HepG2 (cell line): Measurements from ENCODE around the gene CHD9. TPM values are rescaled to one million over a fixed set of nuclear protein-coding genes. Genes with fewer than 3 reads are reported as not detected.

Source experiments
- ATAC-seq: fragments of 200-7000 bp; cut with Tn5 transposase; 3 replicates; pipeline ENCODE4 v1.9.1; 2020; ENCODE audit warnings: mild to moderate bottlenecking, moderate library complexity
- BruUV-seq: library from RNA; stranded (reverse); fragments of 400-500 nt; replicated peaks from 2 replicates; lab custom pipeline; 2021; lab: Mats Ljungman, UMichigan
- CTCF ChIA-PET: fragments of 300-600 bp; formaldehyde crosslinking; extraction: SDS; loops from one replicate; lab custom pipeline; 2021; ENCODE audit warnings: low total read pairs, inconsistent platforms, low intra/inter-chr PET ratio; lab: Yijun Ruan, JAX
- POLR2A ChIA-PET: fragments of 350-600 bp; sonication (Branson Sonifier 250); formaldehyde crosslinking; loops from one replicate; lab custom pipeline; 2020; ENCODE audit warnings: antibody characterized with exemption, inconsistent platforms; lab: Yijun Ruan, JAX
- DNase-seq: peaks from one replicate; pipeline ENCODE4 v3.0.0-alpha.2; 2015; ENCODE audit warnings: low spot score
- FAIRE-seq: peaks from 3 replicates; lab custom pipeline; 2011; peaks lifted over from hg19 to GRCh38; lab: Jason Lieb, UNC
- H2AFZ ChIP-seq: one replicate; pipeline ENCODE4 v1.6.1; 2011; ENCODE audit warnings: low read length, inconsistent platforms
- H3K27ac ChIP-seq: fragments of 300-600 bp; 3 replicates; pipeline ENCODE4 v1.8.0; 2011; ENCODE audit warnings: mixed run types, mild to moderate bottlenecking, mixed read lengths, low read length, inconsistent platforms; ENCODE audit not compliant: insufficient read depth; ENCODE audit errors: extremely low read length
- H3K27me3 ChIP-seq, 2 experiments: fragments of 200-600 bp in 1 of 2; 2 replicates in 1 of 2; 3 replicates in 1 of 2; pipeline versions ENCODE4 v1.6.0 to v1.8.0; 2011; ENCODE audit warnings: low read length in 2 of 2, mild to moderate bottlenecking in 2 of 2, moderate library complexity in 2 of 2, inconsistent platforms in 1 of 2; ENCODE audit not compliant: insufficient read depth in 2 of 2, control insufficient read depth in 1 of 2
- H3K36me3 ChIP-seq, 2 experiments: fragments of 200-600 bp in 1 of 2; replicated peaks in 1 of 2; 2 replicates in 1 of 2; 3 replicates in 1 of 2; pipeline versions ENCODE4 v1.5.1 to v1.8.0; 2011; ENCODE audit warnings: low read length in 2 of 2, inconsistent platforms in 1 of 2; ENCODE audit not compliant: insufficient read depth in 2 of 2, control insufficient read depth in 1 of 2
- H3K4me1 ChIP-seq: 2 replicates; pipeline ENCODE4 v1.5.1; 2012; ENCODE audit warnings: low read length, inconsistent platforms; ENCODE audit not compliant: insufficient read depth
- H3K4me2 ChIP-seq: 2 replicates; pipeline ENCODE4 v1.6.0; 2011; ENCODE audit warnings: low read depth, low read length, inconsistent platforms
- H3K4me3 ChIP-seq, 3 experiments: fragments of 200-600 bp in 1 of 3; sonication (generic), shearing (Covaris generic) in 1 of 3; replicated peaks in 1 of 3; 2 replicates each; pipeline ENCODE4 v1.5.1; 2011 to 2016; ENCODE audit warnings: low read length in 3 of 3, inconsistent platforms in 2 of 3, low read depth in 2 of 3, mild to moderate bottlenecking in 2 of 3, control low read depth in 1 of 3, mixed read lengths in 1 of 3; ENCODE audit not compliant: insufficient read depth in 1 of 3
- H3K79me2 ChIP-seq: one replicate; pipeline ENCODE4 v1.6.1; 2011; ENCODE audit warnings: low read length, inconsistent platforms; ENCODE audit not compliant: insufficient read depth
- H3K9ac ChIP-seq: 2 replicates; pipeline ENCODE4 v1.6.0; 2011; ENCODE audit warnings: mild to moderate bottlenecking, low read depth, low read length, inconsistent platforms; ENCODE audit not compliant: insufficient read depth
- H3K9me3 ChIP-seq: 2 replicates; pipeline ENCODE4 v1.5.1; 2012; ENCODE audit warnings: mild to moderate bottlenecking, low read length
- H4K20me1 ChIP-seq: 2 replicates; pipeline ENCODE4 v1.6.0; 2011; ENCODE audit warnings: inconsistent platforms, mild to moderate bottlenecking, low read length, moderate library complexity; ENCODE audit not compliant: insufficient read depth
- CEBPZ ChIP-seq: IDR thresholded peaks from 2 replicates; pipeline ENCODE4 v1.6.1; 2012; ENCODE audit warnings: low read length, improper control_type of control experiment
- FOXK2 ChIP-seq: fragments of 450-650 bp; IDR thresholded peaks from 2 replicates; pipeline ENCODE4 v1.6.1; 2016
- MEIS2 ChIP-seq: sonication (generic); formaldehyde crosslinking; IDR thresholded peaks from 2 replicates; pipeline ENCODE4 v1.9.0; 2021; ENCODE audit warnings: mild to moderate bottlenecking, missing genetic modification reagents
- PHB2 ChIP-seq: fragments of 450-650 bp; IDR thresholded peaks from 2 replicates; pipeline ENCODE4 v1.6.1; 2018; ENCODE audit not compliant: partially characterized antibody
- PLSCR1 ChIP-seq: sonication (generic); formaldehyde crosslinking; IDR thresholded peaks from 2 replicates; pipeline ENCODE4 v1.5.0; 2020; ENCODE audit warnings: missing genetic modification reagents, mild to moderate bottlenecking, borderline replicate concordance
- SNAI1 ChIP-seq: sonication (generic); formaldehyde crosslinking; IDR thresholded peaks from 2 replicates; pipeline ENCODE4 v1.5.0; 2020; ENCODE audit warnings: mild to moderate bottlenecking, missing genetic modification reagents, borderline replicate concordance
- SYNCRIP ChIP-seq: fragments of 200-400 bp; formaldehyde crosslinking; IDR thresholded peaks from 2 replicates; pipeline ENCODE4 v1.6.1; 2018; ENCODE audit warnings: mild to moderate bottlenecking, low read depth, low read length; ENCODE audit not compliant: insufficient read depth
- ZNF367 ChIP-seq: sonication (generic); formaldehyde crosslinking; IDR thresholded peaks from 2 replicates; pipeline ENCODE4 v1.4.0; 2020; ENCODE audit warnings: missing genetic modification reagents, borderline replicate concordance
- ZNF678 ChIP-seq: sonication (generic); formaldehyde crosslinking; IDR thresholded peaks from 2 replicates; pipeline ENCODE4 v1.4.0; 2020; ENCODE audit warnings: mild to moderate bottlenecking, missing genetic modification reagents
- ZNF720 ChIP-seq: sonication (generic); formaldehyde crosslinking; IDR thresholded peaks from 2 replicates; pipeline ENCODE4 v1.4.0; 2020; ENCODE audit warnings: missing genetic modification reagents
- WGBS: methylation state at CpG from one replicate; pipeline ENCODE4 v1.1.6; 2017; ENCODE audit warnings: low lambda C conversion rate; 5-methylcytosine and 5-hydroxymethylcytosine counted together
- in situ Hi-C: cut with HindIII; loops from 2 replicates; pipeline ENCODE4 v1.10.0; 2017; ENCODE audit warnings: low pct_unique_long_range_greater_than_20kb; ENCODE audit not compliant: extremely low pct_ligation_motif_present
- intact Hi-C: fragments of 100-400 bp; cut with micrococcal nuclease; formaldehyde crosslinking; loops from one replicate; pipeline ENCODE4 v1.10.0; 2022; ENCODE audit not compliant: unreplicated experiment
- polyA plus RNA-seq, 8 experiments: library from polyadenylated mRNA; depleted of rRNA in 3 of 8; stranded (reverse) in 7 of 8; unstranded in 1 of 8; fragments of >200 nt; fragmentation: Illumina TruSeq in 4 of 8; extraction: Trizol in 4 of 8; gene quantifications; 2 replicates each; pipeline versions ENCODE4 v1.2.1 to v1.2.3, GENCODE V29; 2011 to 2016; ENCODE audit warnings: low read depth in 4 of 8, missing spikeins in 1 of 8, mixed read lengths in 1 of 8; ENCODE audit not compliant: insufficient read depth in 1 of 8
- total RNA-seq, 5 experiments: library from RNA; depleted of rRNA; stranded (reverse); fragments of >200 nt; fragmentation: Illumina TruSeq; extraction: Trizol; gene quantifications; 2 replicates each; pipeline ENCODE4 v1.2.3, GENCODE V29; 2016; ENCODE audit warnings: low read depth in 1 of 5
- TF ChIP-seq, protein P1 (sequence below): sonication (generic); formaldehyde crosslinking; IDR thresholded peaks from 2 replicates; pipeline ENCODE4 v1.8.1; 2022; ENCODE audit warnings: mild to moderate bottlenecking, missing genetic modification reagents
- TF ChIP-seq, protein P2 (sequence below): sonication (generic); formaldehyde crosslinking; conservative IDR thresholded peaks from 2 replicates; pipeline ENCODE4 v1.8.0; 2022; ENCODE audit warnings: mild to moderate bottlenecking, moderate library complexity, missing genetic modification reagents

CHD9 gene
- total and polyA plus RNA-seq, 2 of the 13 experiments (the other 11 are each of a cell fraction or from before 2014, with no cell fraction given) = 23.4 to 27.7 TPM

DNA sequence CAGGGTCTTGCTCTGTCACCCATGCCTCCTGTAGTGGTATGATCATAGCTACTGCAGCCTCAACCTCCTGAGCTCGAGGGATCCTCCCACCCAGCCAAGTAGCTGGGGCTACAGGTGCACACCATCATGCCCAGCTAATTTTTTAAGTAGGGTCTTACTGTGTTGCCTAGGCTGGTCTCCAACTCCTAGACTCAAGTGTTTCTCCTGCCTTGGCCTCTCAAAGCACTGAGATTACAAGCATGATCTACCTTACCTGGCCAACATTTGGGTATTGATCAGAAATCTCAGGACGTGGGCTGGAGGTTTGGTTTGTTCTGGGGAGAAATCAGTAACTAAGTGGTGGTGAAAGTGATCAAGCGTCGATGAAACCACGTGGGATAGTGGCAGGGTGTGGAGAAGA lies 4.1 kb downstream of the CHD9 start:
- in situ Hi-C loops (loop anchor here (10.0 kb wide), 4 partner anchors 66 to 376 kb away; partner anchors contain the start of gene RBL2), intact Hi-C loops (loop anchor here (10.0 kb wide), 1 partner anchor 456 kb away; no protein-coding TSS in a partner anchor)
- peak overlapping the region; percentile 24 for H3K27ac ChIP-seq
- TF ChIP-seq ZNF678 (CRISPR knock-in tag) (no peak), PHB2 (no peak), PLSCR1 (CRISPR knock-in tag) (no peak), ZNF720 (CRISPR knock-in tag) (no peak), ZNF367 (CRISPR knock-in tag) (no peak), CEBPZ (no peak), SYNCRIP (no peak), MEIS2 (CRISPR knock-in tag) (no peak), SNAI1 (CRISPR knock-in tag) (no peak), FOXK2 (no peak)
- TF ChIP-seq, protein P1, sequence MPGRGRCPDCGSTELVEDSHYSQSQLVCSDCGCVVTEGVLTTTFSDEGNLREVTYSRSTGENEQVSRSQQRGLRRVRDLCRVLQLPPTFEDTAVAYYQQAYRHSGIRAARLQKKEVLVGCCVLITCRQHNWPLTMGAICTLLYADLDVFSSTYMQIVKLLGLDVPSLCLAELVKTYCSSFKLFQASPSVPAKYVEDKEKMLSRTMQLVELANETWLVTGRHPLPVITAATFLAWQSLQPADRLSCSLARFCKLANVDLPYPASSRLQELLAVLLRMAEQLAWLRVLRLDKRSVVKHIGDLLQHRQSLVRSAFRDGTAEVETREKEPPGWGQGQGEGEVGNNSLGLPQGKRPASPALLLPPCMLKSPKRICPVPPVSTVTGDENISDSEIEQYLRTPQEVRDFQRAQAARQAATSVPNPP (CRISPR knock-in tag) = no peak
- TF ChIP-seq, protein P2, sequence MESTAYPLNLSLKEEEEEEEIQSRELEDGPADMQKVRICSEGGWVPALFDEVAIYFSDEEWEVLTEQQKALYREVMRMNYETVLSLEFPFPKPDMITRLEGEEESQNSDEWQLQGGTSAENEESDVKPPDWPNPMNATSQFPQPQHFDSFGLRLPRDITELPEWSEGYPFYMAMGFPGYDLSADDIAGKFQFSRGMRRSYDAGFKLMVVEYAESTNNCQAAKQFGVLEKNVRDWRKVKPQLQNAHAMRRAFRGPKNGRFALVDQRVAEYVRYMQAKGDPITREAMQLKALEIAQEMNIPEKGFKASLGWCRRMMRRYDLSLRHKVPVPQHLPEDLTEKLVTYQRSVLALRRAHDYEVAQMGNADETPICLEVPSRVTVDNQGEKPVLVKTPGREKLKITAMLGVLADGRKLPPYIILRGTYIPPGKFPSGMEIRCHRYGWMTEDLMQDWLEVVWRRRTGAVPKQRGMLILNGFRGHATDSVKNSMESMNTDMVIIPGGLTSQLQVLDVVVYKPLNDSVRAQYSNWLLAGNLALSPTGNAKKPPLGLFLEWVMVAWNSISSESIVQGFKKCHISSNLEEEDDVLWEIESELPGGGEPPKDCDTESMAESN (CRISPR knock-in tag) = no peak
- H3K79me2 ChIP-seq = peaks cover 72% of the 10 kb centered on the region
- ChIA-PET POLR2A (no interaction called here), CTCF (no interaction called here)
- H3K36me3 ChIP-seq = no peaks in the 10 kb centered on the region
- no peak overlapping the region for H3K4me3 ChIP-seq
- FAIRE-seq = no peak
- H3K9me3 ChIP-seq = no peaks in the 10 kb centered on the region
- no peak for ATAC-seq
- BruUV-seq = no TSS peak
- no peak overlapping the region for H3K9ac ChIP-seq
- no peak overlapping the region for H2AFZ ChIP-seq
- H3K4me2 ChIP-seq = peak overlapping the region; percentile 9; the same call in 1 of the 2 replicates
- H3K27me3 ChIP-seq = no peaks in the 10 kb centered on the region; a peak in 1 of 5 replicates
- H4K20me1 ChIP-seq = 0 out of 2 replicates have a peak, but pooled peaks cover 6% of the 10 kb centered on the region
- DNase-seq = no peak
- H3K4me1 ChIP-seq = peaks cover 80% of the 10 kb centered on the region
- 96% methylated on average over 5 of the region's 5 CpGs for WGBS
